SK-N-SH (cell line): ENCODE data around the gene HSPB2.

Experiments
- CTCF ChIP-seq: fragments of 200-600 bp; sonication (generic); IDR thresholded peaks from 2 replicates; pipeline ENCODE4 v1.6.1; 2017; ENCODE audit warnings: antibody characterized with exemption, mild to moderate bottlenecking, moderate library complexity
- ELF1 ChIP-seq: IDR thresholded peaks from 2 replicates; pipeline ENCODE4 v1.4.0; 2012
- RFX5 ChIP-seq: IDR thresholded peaks from 2 replicates; pipeline ENCODE4 v1.6.1; 2012; ENCODE audit warnings: mild to moderate bottlenecking, improper control_type of control experiment, low read length

- TF ChIP-seq ELF1: no peak
- no peak for TF ChIP-seq CTCF
- no peak for TF ChIP-seq RFX5
Observed at GRCh38 chr11:111870522-111870885, 42.0 kb upstream of the HSPB2 start.
